ENCODE data around the gene KIDINS220.
"Not testable (repeated sequence)": the region's sequence is repeated elsewhere in the genome, so short reads cannot be mapped to it uniquely, and the experiment has no call there.

KIDINS220 gene

DNA sequence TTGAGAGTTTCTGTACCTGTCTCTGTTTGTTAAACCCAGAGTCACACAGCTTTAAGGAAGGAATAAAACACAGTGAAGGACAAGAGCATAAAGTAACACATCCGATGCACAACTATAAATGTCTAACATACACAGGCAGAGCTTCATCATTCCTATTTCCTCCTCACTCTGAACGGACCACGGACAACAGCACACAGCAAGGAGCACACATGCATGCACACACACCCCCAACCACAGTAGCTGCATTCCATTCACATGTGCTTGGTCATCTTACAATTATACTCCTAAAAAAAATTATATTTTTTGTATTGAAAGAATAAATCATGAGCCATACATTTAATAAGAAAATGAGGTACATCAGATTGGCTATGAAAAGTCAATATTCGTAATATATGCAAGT, 97.3 kb downstream of the KIDINS220 start:
- DNase-seq: no peak

DNA sequence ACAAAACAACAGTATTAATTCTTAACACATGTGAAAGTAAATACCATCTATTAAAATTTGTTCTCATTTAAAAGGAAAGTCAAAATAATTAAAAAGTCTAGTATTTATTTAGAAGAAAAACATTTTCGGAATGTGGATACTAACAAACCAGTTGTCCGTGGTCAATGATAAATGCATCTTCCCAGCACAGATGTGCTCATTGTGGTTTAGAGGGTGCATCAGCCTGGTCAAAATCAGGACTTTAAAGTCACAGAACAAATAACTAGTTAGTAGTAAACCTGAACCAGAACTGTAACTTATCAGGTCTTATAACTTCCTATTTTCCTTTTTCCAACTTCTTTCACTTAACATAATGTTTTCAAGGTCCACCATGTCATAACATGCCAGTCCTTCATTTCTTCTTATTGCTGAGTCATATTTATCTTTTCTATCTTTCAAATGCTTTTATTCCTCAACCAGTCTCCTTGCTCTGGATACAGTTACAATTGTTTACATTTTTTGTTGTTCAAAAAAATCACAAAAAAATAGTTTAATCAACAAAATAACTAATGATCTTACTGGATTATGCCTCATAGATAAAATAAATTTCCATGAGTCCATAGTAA, 99.7 kb downstream of the KIDINS220 start:
- DNase-seq: no peak

DNA sequence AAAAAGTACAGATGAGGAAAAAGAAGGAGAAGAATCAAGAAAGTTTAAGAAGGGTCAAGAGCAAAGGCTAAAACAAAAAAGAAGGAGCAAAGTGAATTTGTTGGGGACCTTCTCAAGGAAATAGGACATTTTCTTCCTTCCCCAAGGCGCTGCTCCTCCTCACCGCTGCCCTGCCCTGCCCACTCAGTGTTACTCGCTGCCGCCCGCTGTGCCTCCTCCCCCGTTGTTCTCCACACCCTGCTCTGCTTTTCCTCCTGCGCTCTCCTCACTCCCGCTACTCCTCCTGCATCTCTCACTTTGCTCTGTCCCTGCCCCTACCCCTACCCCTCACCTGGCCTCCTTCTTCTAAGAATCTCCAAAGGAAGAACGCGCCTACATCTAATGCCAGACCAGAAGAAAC, 104.8 kb downstream of the KIDINS220 start:
- no peak for DNase-seq

DNA sequence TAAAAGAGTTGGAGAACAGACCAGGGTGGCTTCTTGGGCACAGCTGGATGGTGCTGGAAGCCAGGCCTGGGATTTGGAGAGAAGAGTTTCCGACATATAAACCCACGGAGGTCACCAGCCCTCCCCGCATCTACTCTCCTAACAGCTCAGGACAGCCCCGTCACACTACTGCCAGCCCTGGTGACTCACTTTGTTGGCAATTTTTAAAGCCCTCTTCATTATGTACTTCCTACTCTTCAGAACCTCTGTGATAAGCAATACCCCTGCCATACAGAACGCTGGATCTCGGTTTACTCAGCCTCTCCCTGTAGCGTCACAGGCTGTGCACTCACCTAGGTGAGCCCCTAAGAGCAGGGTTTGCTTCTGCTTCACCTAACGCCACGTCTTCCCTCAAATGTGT, 107.5 kb downstream of the KIDINS220 start:
- DNase-seq: no peak

DNA sequence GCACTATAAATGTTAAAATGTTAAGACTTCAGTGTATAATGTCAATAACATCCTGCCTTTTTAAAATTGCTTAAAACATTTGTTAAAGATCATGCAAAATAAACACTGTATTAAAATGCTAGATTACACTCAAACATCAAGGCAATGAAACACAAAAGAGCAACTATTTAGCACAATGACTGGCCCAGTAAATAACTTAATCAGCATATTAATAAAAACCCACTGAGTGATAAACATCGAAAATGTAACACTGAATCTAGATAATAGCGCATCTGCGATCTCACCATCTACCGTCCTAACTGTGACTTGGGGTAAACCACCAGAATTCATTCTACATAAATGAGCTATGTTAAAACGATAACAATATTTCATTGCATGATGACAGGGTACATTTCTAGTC, 108.3 kb downstream of the KIDINS220 start:
- DNase-seq: not testable (repeated sequence)

DNA sequence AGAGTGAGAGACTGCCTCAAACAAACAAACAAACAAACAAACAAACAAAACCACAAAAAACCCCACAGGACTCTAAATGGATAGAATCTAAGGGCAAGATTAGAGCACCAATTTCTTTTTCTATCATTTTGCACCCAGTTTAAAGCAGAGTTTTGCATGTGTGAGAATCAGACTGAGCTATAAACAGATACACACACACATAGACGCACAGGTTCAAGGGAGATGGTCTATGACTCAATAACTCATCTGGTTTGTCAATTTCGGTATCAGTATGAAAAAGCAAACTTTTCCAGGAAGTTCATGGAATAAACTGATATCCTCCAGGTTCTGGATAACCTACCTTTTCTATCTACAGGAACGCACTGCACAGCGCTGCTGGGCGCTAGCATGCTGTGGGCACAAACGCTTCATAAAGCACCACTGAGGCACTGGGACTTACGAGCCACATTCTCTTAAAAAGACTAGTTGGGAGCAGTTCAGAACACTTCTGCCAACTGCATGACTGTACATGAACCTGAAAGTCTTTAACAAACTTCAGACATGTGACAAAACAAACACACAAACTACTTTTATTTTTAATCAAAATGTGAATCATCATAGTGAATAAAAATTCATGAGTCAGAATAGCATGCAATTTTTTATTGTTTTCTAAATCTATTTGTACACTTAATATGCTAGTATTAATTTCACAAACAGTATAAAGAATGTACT, 109.0 kb downstream of the KIDINS220 start:
- DNase-seq: no peak

DNA sequence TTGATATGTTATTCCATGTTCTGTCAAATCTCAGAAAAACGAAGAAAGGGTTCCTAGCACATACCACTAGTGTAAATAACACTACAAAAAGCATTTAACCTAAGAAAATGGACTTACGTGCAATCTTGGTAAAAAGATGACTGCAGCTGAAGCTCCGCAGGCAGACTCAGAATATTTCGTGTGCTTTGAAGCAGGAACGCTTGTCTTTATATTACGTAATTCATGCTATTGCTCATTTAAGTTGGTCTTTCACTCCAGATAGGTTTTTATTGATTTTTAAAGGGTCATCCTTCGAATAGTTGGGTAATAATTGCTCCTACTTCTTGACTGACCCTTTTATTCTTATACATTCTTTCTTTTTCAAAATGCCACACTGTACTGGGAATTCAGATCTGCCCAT, 111.6 kb downstream of the KIDINS220 start:
- no peak for DNase-seq

DNA sequence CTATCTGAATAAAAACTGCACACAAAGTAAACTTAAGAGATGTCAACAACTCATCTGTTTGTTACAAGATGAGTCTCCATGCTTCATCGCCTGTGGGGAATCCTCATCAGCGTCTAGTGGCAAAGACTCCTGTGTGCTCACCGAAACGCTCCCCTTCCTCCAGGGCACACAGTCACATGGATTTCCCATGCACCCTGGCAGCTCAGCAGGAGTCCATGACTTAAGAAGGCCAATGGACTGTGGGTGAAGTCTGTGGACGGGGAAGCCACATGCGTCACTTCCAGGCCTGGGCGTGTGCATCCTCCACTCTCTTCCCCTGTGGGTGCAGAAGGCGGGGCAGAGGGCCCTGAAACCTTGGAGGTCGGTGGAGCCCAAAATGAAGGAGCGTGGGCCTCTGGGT, 114.4 kb downstream of the KIDINS220 start:
- DNase-seq: no peak

DNA sequence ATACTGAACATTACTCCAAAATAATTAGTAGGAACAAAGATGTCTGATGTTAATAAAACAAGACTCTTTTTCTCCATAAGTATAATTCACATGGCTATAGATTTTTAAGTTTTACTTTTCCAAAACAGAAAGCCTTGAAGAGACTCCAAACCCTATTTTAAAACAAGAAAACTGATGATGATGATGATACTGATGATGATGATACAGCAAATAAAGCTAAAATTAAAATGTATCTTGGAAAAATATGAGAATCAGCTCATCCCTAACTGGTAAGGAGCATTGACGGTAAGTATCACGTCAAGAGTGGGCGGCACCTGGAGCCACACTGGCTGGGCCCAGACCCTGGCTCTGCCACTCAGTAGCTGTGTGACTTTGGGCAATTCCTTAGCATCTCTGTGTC, 116.0 kb downstream of the KIDINS220 start:
- no peak for DNase-seq

DNA sequence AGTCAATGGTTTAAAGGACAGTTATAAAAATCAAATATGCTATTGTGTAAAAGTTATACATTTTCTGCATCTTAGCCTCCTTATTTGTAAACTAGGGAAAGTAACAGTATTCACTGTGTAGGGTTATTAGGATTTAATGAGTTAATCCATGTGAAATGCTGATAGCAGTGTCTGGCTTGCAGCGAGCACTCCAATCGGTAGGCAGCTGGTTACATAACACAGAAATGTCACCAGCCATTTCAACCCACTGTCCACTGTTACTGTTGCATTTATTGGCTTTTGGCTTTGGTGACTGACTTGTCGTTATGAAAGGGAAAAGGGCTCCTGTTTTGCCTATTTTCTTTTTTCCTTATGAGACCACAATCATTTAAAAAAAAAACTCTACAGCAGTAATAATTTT, 116.7 kb downstream of the KIDINS220 start:
- no peak for DNase-seq

DNA sequence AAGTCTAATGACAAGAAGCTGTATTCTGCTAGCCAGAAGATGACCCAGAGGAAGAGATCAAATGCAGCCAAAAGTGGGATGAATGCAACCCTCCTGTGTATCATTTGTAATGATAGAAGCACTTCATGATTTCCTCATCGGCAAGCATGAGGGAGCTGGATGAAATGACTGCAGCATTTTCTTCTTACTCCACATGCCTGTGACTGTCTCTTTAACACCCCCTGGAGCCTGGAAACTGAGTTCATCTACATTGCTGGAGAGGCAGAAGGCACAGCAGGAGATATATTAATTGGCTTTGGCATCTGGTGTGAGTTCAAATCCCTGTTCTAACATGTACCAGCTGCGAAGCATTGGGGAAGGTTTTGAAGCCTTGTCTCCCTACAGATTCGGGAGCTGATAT, 117.9 kb downstream of the KIDINS220 start:
- no peak for DNase-seq

DNA sequence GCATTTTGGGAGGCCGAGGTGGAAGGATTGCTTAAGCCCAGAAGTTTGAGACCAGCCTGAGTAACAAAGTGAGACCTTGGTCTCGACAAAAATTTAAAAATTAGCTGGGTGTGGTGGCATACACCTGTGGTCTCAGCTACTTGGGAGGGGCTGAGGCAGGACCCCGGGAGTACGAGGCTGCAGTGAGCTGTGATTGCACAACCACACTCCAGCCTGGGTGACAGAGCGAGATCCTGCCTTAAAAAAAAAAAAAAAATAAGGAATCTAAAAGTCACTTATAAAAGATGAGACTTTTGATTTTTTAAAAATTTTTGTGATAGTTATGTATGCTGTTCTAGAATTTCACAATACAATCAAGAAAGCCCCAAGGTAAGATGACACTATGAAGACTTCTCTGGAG, 122.4 kb downstream of the KIDINS220 start:
- no peak for DNase-seq

DNA sequence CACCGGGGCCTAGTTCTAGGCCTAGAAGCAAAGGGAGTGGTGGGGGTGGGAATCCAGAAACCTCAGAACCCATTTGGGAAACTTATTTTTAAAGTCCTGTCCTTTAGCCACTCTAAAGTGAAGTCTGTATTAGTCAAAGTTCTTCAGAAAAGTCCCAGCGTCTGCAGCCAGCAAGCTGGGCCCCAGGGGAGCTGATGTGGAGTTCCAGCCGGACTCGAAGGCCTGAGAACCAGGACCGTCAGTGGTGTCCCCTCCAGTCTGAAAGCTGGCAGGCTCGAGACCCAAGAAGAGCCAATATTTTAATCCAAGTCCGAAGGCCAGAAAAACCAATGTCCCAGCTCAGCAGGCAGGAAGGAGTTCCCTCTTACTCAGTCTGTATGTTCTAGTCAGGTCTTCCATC, 123.1 kb downstream of the KIDINS220 start:
- no peak for DNase-seq

DNA sequence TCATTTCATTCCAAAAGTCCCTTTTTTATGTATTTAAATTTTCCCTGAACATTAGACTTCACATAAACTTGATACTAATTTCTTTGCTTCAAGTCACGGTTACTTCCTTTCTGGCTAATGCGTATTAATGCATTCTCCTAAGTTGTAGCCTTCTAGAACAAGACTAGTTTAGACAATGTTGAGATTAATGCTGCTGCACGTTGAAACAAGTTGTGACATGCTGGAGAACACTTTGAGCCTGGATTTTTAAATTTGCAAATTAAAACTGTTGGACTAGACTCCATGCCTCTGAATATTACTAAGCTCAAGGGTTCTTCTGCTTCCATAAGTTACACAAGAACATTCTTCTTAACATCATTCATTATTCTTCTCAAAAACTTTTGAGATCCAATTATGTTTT, 126.5 kb downstream of the KIDINS220 start:
- no peak for DNase-seq

DNA sequence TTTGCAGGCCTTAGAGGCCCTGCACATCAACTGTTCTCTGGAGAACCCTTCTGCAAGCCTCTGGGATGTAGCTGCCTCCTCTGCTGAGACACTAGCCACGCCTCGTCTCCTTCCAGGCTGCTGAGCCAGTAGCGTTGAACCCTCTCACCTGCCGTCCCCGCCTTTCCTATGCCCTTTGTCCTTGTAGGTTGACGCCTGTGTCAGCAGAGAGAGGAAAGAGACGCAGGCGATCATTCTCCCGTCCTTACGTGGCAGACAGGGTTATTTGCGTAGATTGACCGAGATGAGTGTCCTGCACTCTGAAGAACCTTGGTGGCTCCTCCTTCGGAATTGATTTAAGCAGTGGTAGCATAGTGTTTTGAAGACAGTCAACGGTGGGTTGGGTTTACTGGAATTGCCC, 127.8 kb downstream of the KIDINS220 start:
- no peak for DNase-seq

DNA sequence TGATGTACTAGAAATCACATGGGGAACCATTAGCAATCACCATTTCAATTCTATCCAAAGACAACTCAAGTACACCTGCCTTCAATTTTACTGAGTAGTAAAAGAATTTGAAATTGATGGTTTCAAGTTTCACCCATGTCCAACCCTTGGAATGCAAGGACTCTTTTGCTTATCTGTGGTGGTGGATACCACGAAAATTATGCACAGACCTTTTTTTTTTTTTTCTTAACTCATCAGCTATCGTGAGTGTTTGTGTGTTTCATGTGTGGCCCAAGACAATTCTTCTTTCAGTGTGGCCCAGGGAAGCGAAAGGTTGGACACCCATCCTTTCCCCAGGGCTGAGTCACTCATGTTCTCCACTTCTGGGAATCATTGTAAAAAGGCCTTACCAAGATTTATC, 132.5 kb downstream of the KIDINS220 start:
- DNase-seq: no peak

DNA sequence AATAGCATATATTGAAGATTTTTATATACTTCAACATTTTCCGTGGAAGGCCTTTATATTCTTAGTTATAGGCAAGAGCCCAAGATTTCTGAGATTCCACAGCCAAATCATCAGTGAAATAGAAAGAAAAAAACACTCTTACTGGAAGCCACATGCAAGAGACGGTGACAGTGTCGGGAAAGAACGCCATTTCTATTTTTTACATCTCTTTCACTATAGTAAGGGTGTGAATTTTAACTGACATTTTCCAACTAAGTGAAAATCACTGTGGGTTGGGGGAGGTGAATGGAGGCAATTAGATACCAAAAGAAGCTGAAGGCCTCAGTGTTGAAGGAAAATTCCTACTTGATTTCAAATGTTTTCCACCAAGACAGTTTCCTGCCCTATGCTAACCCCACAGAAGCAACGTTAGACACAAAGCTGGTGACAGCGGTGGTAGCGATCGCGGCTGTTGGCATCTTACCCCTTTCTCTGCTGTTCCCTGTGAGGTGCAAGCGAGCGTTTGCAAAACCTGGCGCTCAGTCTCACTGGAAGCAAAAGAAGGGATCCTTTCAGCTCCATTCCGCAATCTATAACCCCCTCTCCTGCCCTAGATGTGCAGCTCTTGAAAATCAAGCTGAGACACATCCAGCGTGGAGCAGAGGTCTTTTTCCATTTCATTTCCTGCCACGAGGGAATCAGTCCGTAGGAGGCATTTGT, 135.6 kb downstream of the KIDINS220 start:
- DNase-seq: no peak

DNA sequence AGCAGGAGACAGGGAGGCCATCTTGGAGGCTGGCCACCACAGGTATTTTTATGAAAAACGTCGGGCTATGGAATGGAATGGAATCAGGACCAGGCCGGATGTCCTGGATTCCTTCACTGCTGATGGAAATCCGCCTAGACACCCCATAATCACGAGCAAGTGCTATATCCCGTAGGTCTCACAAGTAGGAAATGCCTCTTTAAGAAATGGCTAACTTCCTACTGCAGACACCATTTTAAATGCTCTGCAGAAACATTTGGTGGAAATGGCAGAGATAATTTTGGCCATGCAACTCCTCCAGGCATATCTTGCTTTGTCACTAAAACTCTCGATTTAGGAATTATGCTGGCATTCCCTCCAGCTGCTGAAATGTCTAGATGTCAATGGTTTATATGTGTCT, 137.6 kb downstream of the KIDINS220 start:
- DNase-seq: no peak

DNA sequence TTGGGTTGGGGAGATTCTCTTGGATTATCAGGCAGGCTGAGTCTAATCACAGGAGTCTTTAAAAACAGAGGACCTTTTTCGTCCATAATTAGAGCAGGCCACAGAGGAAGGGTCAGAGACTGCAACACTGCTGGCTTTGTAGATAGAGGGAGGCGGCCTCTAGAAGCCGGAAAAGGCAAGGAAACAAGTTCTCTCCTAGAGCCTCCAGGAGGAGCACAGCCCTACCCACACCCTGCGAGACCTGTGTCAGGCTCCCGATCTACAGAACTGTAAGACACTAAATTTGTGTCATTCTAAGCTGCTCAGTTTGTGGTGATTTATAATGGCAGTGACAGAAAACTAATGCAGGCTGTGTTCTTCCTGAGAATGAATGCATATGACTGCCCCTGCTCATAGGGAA, 140.2 kb downstream of the KIDINS220 start:
- DNase-seq: no peak

DNA sequence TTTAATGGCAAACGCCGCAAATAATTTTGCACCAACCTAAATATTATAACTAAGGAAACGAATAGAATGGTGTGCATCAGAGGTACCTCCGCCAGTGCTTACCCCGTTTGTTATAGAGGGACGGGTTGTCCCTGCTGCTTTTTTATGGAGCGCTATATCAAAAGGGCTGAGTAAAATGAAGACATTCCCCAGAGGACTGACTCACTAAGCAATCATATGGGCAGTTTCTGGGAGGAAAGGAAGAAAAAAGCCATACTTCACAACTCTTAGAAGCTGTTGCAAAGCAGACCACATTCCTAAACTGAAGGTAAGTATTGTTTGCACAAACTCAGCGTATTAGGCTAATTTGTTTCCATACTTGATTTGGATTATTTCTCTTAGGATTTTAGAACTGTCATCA, 142.7 kb downstream of the KIDINS220 start:
- DNase-seq: no peak

DNA sequence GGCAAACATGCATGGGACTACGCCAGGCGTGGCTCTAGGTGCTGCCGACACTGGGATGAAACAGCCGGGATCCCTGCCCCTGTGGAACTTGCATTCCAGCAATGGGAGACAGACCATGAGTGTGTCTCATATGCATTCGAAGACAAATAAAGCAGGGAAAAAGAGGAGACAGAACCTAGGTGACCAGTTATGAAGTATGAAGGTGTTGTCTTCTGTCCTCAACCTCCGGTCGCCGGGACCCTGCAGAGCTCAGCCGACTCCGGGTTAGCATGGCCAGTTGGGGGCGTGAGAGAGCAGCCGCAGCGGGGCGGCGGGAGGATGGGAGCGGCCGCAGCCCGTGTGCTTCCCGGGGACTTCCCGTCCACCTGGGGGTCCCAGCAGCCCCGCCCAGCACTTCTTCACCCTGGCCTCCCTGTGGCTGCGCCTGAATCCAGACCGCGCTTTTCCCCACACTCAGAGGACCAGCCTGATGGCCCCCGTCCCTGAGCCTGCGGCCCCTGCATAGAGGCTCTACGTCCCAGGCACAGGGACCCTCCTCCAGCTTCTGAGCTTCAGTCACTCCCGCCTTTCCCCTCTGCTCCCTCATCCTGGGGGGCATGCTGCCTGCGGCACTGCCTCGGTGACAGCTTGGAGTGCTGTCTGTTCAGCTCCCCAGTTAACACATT, 144.1 kb downstream of the KIDINS220 start:
- no peak for DNase-seq

DNA sequence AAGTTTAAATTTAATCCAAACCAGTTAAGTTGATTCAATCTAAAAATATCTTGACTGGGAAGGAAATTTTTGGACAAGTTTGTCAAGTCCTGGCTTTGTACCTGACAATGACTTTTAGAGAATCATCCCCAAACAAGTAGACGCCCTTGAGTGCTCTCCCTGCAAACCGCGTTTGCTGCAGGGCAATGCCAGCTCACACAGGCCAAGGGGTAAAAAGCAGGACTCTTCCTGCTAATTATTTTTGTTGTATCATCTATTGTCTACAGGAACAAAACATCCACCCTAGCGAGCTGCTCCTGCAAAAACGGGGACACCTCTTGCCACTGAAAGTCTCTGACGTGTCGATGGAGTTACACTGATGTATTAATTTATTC, 144.6 kb downstream of the KIDINS220 start:
- no peak for DNase-seq

DNA sequence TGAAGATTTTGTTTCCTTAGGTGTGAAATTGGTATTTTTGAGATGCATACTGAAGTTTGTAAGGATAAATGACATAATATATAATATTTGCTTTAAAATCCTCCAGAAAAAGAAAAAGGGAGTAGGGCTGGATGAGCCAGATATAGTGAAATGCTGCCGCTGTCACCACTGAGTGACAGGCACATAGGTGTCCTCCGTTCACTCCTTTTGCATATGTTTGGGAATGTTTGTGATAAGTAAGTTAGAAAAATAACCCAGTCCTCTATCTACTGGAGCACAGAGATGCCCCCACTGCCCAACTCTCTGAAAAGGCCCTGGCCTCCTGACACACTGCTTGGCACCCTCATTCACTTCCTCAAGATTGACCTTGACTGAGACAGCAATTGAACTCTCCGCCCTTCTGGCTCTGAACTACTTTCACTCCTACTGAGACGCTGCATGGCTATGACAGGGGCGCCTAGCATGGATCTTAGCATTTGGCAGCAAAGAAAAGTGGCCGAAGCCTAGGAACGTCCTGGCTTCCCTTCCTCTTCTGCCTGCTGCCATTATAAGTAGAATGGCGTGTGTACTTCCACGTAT, 145.5 kb downstream of the KIDINS220 start:
- no peak for DNase-seq

All from CD4-positive, alpha-beta T cell treated with Interleukin-4 for 4 hours (primary cell).